Activated gamma-delta T cell treated with anti-CD3 and anti-CD28 coated beads, Interleukin-2, amount 50 U/mL, for 16 hours (primary cell): Measurements from ENCODE around the gene NR5A1.

Source experiments
- DNase-seq: peaks from one replicate; pipeline ENCODE4 v3.0.0-alpha.2; 2020; ENCODE audit warnings: low read depth

The NR5A1 gene

GRCh38 chr9:124498499-124499146, 8.6 kb downstream of the NR5A1 start:
- DNase-seq = no peak

GRCh38 chr9:124498040-124498439, 9.2 kb downstream of the NR5A1 start:
- DNase-seq = no peak

GRCh38 chr9:124497441-124497840, 9.8 kb downstream of the NR5A1 start:
- no peak for DNase-seq

GRCh38 chr9:124496463-124496862, 10.7 kb downstream of the NR5A1 start:
- DNase-seq = no peak

- no peak for DNase-seq
Observed at GRCh38 chr9:124496075-124496449, 11.1 kb downstream of the NR5A1 start.

GRCh38 chr9:124495126-124496074, 11.8 kb downstream of the NR5A1 start:
- DNase-seq = no peak

GRCh38 chr9:124493794-124494479, 13.3 kb downstream of the NR5A1 start:
- no peak for DNase-seq

- DNase-seq = no peak
Observed at GRCh38 chr9:124493218-124493617, 14.0 kb downstream of the NR5A1 start.

- no peak for DNase-seq
Observed at GRCh38 chr9:124492818-124493217, 14.4 kb downstream of the NR5A1 start.

GRCh38 chr9:124491049-124491975, 15.9 kb downstream of the NR5A1 start:
- DNase-seq = no peak

GRCh38 chr9:124490004-124490403, 17.2 kb downstream of the NR5A1 start:
- no peak for DNase-seq

- no peak for DNase-seq
Observed at GRCh38 chr9:124489222-124489621, 18.0 kb downstream of the NR5A1 start.

GRCh38 chr9:124488641-124489210, 18.5 kb downstream of the NR5A1 start:
- no peak for DNase-seq

- no peak for DNase-seq
Observed at GRCh38 chr9:124487260-124488182, 19.7 kb downstream of the NR5A1 start.

GRCh38 chr9:124486778-124487259, 20.4 kb downstream of the NR5A1 start:
- DNase-seq = no peak

- DNase-seq = no peak
Observed at GRCh38 chr9:124485936-124486335, 21.3 kb downstream of the NR5A1 start.

GRCh38 chr9:124485201-124485600, 22.0 kb downstream of the NR5A1 start:
- DNase-seq = no peak

- DNase-seq = no peak
Observed at GRCh38 chr9:124483481-124483880, 23.7 kb downstream of the NR5A1 start.

- no peak for DNase-seq
Observed at GRCh38 chr9:124482431-124483031, 24.7 kb downstream of the NR5A1 start.

GRCh38 chr9:124481115-124481514, 26.1 kb downstream of the NR5A1 start:
- DNase-seq = no peak
